DMS79 treated with DMSO at 0.1 percent for 48 hours (cell line): ENCODE data around the gene GLDC.
"Not testable (repeated sequence)": the region's sequence is repeated elsewhere in the genome, so short reads cannot be mapped to it uniquely, and the experiment has no call there.

Experiments
- DNase-seq: peaks from one replicate; lab custom pipeline; 2025; lab: John Stamatoyannopoulos, UW

GLDC gene

DNA sequence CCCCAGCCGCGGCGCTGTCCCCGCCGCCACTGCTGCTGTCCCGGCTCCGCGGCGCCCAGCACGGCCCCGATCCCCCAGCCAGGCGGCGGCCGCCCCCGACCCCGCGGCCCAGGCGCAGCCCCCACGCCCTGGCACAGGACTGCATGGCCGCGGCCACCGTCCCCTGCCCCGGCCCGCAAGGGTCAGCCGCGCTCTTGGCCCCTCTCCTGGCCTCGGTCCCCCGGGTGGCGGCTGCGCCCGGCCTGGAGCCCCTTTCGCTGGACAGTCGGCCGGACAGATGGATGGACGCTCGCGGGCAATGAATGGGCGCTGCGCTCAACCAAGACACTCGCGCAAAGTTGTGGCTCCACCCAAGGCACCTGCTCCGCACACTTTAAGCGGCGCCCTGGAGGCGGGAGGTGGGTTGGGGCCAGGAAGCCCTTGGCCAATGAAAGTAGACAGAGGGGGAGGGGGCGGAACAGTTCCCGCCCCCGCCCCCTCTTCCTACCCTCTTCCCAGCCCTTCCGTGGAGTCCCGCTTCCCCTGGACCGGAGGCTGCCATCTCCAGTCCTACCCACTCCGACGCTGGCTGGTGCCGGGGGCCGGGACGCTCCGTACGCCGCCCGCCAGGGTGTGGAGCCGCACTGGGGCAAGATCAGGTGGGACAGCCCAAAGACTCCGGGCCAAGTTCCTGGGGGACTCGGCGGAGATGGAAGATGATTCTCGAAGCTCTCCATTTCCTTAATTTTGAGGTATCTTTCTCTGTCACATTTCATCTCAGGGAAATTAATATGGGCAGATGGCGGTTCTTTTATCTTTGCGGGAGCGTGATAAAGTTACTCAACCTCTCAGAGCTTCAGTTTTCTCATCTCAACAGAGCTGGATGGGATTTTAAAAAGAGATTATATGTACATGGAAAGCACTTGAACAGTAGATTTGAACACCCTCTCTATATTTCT is at the start of gene GLDC:
Gene GLDC, minus strand, starts transcription at position 375 of the 938 bp plus-strand sequence. Its CDS starts 230 bp downstream, at position 145.
- DNase-seq: peak; percentile 77

DNA sequence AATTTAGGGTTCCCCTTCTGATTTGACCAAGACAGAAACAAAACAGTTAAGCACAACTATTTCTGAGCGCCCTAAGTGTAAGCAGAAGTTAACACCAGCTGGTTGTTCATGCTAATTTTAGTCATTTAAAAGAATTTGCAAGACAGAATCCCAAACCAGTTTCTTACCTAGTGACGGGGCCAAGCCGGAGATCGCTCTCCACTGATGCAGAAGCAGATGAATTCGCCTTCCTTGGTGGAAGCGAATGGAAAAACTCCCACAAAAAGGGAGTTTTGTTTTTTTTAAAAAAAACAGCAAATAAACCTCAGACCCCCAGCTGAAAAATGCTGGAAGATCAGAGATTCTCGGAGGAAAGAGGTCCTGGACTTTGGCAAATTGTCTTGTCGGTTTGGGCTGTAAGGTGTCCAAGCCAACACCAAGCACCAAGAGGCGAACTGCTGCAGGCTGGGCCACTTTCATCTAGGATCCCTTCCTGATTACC is 47.4 kb upstream of the GLDC start:
- DNase-seq: no peak

- no peak for DNase-seq
Measured at GRCh38 chr9:6692433-6692832, 46.9 kb upstream of the GLDC start.

GRCh38 chr9:6690675-6691070 is 45.1 kb upstream of the GLDC start:
- not testable (repeated sequence) for DNase-seq

DNA sequence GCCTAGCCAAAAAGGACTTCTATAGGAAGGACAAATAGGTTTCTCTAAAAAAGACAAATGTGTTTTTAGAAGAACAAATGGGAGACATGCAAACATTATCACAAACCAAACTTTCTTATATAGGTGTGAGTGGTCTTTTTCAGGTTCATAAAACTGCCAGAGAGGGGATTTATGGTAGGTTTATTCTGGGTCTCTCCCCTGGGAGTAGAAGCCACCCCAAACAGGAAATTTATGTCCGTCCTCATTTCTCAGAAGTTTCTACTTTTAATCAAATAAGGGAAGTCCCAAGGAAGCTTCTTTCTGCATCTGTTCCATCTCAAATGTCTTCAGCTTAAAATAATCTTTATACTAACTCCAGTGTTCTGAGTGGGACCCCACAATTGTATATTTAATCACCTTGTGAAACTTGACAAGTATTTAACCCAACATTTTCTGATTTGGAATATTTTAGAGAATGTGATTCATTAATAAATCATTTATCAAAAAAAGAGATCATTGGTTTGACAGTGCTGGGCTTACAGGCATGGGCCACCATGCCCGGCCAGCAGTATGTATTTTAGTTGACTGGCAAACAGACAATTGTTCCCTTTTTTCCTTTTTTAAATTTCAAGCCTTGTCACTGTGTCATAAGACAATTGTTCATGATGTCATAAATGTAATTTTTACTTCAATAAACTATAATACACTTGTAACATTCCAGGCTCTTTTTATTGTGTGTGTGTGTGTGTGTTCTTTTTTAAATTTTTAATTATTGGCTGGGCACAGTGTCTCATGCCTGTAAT is 44.6 kb upstream of the GLDC start:
- DNase-seq: no peak

- no peak for DNase-seq
Measured at GRCh38 chr9:6687180-6687579, 41.7 kb upstream of the GLDC start.

DNA sequence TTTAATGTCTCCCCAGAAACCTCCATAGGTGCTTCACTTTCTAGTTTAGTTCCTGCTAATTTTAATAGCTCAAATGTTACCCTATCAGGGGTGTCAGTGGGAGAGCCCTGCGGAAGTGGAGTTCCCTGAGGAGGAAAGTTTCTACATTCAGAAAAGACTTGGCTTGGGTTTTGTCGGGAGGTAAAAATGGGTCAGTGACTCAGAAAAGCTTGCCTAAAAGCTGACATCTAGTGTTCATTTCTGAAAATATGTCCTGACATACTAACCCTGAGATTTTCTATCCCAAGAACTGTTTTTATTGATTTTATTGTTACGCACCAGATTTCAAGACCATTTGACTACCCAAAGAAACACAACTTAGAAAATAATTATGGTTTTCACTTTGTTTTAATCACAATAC is 40.9 kb upstream of the GLDC start:
- no peak for DNase-seq

DNA sequence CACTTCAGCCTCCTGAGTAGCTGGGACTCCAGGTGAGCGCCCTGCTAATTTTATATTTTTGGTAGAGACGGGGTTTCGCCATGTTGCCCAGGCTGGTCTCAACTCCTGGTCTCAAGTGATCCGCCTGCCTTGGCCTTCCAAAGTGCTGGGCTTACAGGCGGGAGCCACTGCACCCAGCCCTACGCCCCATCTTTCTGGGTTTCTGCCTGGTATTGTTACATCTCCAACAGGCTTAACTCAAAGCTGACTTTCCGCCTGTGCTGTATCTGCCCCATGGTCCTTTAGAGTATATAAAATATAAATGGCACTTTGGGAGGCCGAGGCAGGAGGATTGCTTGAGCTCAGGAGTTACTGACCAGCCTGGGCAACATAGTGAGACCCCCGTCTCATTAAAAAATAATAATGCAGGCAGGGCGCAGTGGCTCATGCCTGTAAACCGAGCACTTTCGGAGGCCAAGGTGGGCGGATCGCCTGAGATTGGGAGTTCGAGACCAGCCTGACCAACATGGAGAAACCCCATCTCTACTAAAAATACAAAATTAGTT is 36.5 kb upstream of the GLDC start:
- no peak for DNase-seq

GRCh38 chr9:6681147-6681956 is 35.8 kb upstream of the GLDC start:
- peak; percentile 98 for DNase-seq

- DNase-seq: no peak
Measured at GRCh38 chr9:6680797-6681146, 35.2 kb upstream of the GLDC start.

DNA sequence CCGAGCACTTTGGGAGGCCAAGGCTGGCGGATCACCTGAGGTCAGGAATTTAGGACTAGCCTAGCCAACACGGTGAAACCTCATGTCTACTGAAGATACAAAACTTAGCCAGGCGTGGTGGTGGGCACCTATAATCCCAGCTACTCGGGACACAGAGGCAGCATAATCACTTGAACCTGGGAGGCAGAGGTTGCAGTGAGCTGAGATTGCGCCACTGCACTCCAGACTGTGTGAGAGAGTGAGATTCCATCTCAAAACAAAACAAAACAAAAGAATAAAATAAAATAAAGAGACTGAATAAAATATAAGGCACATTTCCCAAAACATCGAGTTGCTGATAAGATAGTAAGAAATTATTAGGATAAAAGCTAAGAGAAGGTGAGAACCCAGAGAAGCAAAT is 32.3 kb upstream of the GLDC start:
- DNase-seq: no peak

DNA sequence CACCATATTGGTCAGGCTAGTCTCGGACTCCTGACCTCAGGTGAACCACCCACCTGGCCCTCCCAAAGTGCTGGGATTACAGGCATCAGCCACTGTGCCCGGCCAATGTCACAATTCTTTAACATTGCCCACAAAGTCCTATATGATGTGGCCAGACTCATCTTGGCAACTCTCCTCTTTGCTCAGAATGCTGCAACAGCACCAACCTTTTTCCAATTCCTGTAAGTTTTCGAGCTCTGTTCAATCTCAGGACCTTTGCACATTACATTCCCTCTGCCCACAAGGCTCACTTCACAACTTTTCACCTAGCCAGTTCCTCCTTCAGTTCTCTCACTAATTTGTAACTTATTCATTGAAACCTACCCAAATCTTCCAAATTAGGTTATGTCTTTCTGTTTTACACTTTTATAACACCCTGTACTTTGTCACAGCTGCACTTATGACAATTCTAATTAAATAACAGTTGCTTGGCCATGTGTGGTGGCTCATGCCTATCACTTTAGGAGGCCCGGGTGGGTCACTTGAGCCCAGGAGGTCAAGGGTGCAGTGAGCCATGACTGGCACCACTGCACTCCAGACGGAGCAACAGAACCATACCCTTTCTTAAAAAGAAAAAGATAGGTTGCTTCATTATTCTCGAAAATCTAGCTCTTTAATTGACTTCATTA is 30.9 kb upstream of the GLDC start:
- no peak for DNase-seq

DNA sequence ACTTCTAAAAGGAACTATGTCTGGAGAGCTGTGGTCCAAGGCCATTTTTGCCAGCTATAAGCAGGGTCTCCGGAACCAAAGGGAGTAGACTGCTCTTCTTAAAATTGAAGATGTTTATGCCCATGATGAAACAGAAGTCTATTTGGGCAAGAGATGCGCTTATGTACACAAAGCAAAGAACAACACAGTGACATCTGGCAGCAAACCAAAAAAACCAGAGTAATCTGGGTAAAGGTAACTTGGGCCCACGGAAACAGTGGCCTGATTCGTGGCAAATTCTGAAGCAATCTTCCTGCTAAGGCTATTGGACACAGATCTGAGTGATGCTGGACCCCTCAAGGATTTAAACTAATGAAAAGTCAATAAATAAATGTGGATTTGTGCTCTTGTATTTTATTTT is 29.7 kb upstream of the GLDC start:
- DNase-seq: no peak

DNA sequence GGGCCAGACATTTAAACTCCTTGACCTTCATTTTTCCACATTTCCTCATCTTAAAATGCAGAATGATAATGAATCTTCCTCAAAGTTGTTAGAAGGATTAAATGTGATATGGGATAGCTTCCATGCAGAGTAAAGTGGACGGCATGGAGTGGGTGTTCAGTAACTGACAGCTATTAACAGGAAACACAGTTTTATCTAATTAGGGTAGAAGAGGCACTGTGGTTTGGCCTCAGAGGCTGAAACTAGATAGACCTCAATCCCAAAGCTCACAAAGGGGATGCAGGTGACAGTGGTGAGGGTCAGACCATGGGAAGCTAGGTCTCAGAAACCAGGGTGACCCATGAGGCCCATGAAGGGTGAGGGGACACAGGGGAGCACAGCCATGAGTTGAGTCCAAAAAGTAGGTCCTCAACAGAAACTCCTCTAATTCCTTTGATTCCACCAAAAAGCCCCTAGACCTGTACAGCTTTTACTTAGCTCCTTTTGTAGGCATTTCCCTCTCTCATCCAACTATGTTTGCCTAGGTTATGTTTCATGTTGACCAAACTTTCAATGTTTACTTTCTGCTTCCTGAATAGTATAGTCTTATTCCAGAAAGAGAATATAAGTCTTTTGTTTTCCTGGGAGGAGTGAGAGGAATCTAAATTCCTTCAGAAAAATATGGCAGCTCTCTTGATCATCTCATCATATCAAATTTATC is 27.9 kb upstream of the GLDC start:
- no peak for DNase-seq

- DNase-seq: no peak
Measured at GRCh38 chr9:6672118-6672517, 26.6 kb upstream of the GLDC start.

DNA sequence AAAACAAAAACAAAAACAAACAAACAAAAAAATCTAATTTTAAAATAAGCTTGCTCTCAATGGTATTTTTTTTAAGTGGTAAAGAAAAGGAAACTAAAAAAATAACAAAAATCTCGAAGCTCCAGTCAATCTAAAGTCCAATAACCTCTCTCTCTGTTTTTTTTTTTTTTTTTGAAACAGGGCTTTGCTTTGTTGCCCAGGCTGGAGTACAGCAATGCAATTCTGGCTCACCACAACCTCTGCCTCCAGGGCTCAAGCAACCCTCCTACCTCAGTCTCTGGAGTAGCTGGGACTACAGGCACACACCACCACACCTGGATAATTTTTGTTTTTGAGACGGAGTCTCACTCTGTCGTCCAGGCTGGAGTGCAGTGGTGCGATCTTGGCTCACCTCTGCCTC is 25.9 kb upstream of the GLDC start:
- DNase-seq: no peak

DNA sequence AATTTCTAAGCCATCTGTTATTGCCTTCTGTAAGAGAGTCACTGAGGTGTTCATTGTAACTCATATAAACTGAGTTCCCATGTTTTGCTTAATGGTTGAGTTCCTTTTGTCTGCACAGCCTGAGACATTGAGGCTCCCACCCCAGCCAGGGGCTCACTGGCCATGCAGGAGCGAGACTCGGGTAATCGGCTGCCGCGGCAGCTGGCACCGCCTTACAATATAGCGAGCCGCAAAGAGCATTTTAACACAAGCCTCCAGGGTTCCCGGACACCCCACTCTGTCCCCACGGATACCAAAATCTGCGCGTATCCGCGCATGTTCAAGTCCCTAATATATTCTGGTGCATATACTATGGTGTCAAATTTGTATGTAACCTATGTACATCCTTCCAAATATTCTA is 24.4 kb upstream of the GLDC start:
- DNase-seq: no peak

- DNase-seq: peak; percentile 59
Measured at GRCh38 chr9:6667633-6668280, 22.2 kb upstream of the GLDC start.

- DNase-seq: no peak
Measured at GRCh38 chr9:6667080-6667479, 21.6 kb upstream of the GLDC start.

GRCh38 chr9:6665628-6666027 is 20.1 kb upstream of the GLDC start:
- DNase-seq: no peak
